GM18505 (cell line): ENCODE results near the gene SYNDIG1.
A peak's percentile ranks its signal among the peaks of the same experiment; 100 is the strongest.

Source experiments
- ATAC-seq: cut with Tn5 transposase; IDR thresholded peaks from one replicate; pipeline ENCODE4 v1.9.1; 2021; ENCODE audit not compliant: unreplicated experiment
- POLR2A ChIP-seq: IDR thresholded peaks from 4 replicates; pipeline ENCODE4 v1.6.1; 2011; ENCODE audit warnings: borderline replicate concordance; ENCODE audit not compliant: insufficient read depth, insufficient read length; ENCODE audit errors: extremely low read depth

The SYNDIG1 gene

DNA sequence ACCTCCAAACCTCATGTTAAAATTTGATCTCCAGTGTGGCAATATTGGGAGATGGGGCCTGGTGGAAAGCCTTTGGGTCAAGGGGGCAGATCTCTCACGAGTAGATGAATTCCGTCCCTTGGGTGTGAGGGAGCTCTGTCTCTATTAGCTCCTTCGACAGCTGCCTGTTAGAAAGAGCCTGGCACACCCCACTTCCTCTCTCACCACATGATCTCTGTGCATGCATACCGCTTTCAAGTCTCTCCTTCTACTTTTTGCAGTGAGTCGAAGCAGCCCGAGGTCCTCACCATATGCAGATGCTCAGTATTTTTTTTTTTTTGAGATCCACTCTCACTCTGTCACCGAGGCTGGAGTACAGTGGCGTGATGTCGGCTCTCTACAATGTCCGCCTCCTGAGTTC, 176.9 kb downstream of the SYNDIG1 start:
- TF ChIP-seq POLR2A: no peak
- no peak for ATAC-seq

GRCh38 chr20:24647713-24648112, 178.3 kb downstream of the SYNDIG1 start:
- TF ChIP-seq POLR2A: no peak
- no peak for ATAC-seq

GRCh38 chr20:24648481-24648880, 179.1 kb downstream of the SYNDIG1 start:
- ATAC-seq: peak; percentile 32

GRCh38 chr20:24648919-24649318, 179.5 kb downstream of the SYNDIG1 start:
- TF ChIP-seq POLR2A: no peak
- ATAC-seq: peak; percentile 52

More at GRCh38 chr20:24648481-24648880, 179.1 kb downstream of the SYNDIG1 start:
- TF ChIP-seq POLR2A: no peak

DNA sequence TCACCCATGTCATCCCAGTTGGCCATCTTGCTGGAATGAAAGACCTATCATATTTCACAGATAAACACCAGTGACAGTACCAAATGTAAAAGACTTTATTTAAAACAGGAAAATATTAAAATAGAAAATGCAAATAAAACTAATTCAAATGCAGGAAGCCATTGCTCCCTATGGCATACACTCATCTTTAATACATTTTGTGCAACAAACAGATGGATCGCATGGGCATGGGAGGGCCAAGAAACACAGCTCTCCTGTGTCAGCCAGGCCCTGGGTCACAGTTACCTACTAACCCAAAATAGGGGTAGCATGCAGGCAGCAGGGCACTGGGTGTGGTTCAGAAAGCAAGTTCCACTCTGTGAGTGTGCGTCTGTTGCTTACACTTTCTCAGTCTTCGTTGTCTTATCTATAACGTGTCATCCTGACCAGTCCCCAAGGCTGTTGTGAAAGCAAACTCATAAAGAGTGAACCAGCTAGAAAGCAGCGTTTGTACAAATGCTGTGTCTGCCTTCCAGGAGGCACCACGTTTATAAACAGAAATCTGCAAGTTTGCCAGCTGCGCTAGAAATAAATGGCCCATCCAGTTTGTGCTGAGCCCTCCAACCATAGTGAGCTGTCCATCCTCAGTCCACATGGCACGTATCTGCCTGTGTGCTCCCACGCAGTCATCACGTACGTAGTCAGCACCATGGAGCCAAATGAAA, 180.5 kb downstream of the SYNDIG1 start:
- no peak for TF ChIP-seq POLR2A
- ATAC-seq: no peak

DNA sequence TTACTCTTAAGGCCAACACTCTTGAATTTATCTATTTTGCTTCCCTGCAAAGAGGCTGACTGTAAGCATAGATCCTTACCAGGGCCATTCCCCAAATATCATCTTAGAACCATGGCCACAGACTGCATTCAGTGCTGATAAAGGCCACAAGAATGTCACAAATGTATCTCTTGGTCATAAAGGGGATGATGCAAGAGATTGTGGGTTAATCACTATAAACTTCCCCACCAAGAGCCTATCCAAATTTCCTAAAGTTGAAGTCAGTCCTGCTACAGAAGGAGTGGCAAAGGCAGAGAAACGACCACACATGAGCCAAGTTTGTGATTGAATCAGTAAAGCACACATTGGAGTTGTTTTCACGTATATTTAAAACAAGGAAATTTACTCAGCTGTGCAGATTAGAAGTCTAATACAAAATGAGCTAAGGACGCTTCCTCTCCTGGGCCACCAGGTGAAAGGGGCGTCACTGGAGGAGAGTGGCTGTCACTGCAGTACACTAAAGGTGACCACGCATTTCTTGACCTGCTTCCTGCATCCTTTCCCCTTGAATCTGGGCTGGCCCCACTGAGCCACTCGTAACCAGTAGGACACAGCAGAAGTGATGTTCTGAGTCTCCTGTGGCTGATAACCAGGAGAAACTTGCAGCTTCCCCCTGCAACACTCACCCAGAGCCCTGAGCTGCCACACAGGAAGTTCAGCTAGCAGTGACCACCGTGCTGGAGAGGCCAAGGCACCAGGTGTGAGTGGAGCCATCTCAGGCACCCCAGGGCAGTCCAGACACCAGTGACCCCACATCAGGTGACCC, 181.9 kb downstream of the SYNDIG1 start:
- ATAC-seq: no peak
- no peak for TF ChIP-seq POLR2A

- no peak for ATAC-seq
- no peak for TF ChIP-seq POLR2A
Observed at GRCh38 chr20:24651976-24652345, 182.5 kb downstream of the SYNDIG1 start.

- no peak for TF ChIP-seq POLR2A
- ATAC-seq: no peak
Observed at GRCh38 chr20:24653306-24653705, 183.9 kb downstream of the SYNDIG1 start.

DNA sequence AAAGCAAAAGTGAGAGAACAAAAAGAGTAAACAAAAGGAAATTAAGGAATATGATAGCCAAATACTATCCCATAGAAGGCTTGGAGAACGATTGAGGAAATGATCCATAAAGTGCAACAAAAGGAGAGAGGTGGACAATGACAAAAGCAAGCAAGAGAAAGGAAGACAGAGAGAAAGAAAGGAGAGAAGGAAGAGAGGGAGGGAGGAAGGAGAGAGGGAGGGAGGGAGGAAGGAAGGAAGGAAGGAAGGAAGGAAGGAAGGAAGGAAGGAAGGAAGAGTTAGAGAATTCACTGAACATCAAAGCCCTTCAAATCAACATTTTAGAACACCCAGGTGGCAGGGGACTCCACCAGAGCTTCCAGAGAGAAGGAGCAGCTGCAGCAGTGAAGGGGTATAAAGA, 185.0 kb downstream of the SYNDIG1 start:
- TF ChIP-seq POLR2A: no peak
- no peak for ATAC-seq

- TF ChIP-seq POLR2A: no peak
- ATAC-seq: no peak
Observed at GRCh38 chr20:24656391-24656790, 187.0 kb downstream of the SYNDIG1 start.

- TF ChIP-seq POLR2A: no peak
- no peak for ATAC-seq
Observed at GRCh38 chr20:24657196-24657595, 187.8 kb downstream of the SYNDIG1 start.

DNA sequence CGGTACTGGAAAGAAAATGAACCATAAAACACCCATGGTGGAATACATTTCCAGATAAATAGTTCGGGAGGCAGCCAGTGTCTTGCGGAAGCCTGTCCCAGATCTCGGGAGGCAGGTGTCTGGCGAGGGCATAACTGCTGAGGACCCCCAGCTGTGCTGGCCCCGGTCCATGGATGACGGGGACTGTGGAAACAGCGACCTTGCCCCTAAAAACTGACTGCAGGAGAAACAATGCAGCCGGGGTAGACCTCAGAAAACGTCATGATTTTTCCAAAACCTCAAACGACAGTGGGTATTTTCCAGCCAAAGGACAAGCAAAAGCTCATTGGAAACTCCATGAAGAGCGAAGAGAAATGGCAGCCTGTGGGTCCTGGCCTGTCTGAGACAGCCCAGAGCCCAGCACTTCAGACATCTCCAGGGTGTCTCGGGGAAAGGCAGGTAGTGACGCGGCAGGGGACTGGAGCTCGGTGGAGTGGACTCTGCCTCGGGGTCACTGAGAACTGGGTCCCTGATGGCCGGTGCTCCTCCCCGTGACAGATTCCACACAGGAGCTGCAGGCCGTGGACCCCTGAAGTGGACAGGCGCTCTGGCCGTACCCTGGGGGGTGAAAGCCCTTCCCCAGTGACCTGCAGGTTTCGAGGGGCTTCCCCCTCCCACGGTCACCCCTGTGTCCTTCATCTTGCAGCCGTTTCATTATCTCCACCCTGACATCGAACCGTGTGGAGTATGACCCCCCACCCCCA, 188.6 kb downstream of the SYNDIG1 start:
- TF ChIP-seq POLR2A: no peak
- no peak for ATAC-seq

GRCh38 chr20:24658920-24659660, 189.7 kb downstream of the SYNDIG1 start:
- no peak for TF ChIP-seq POLR2A
- ATAC-seq: no peak
